ENCODE measurements around the gene HS2ST1. TPM values are rescaled to one million over a fixed set of nuclear protein-coding genes. Genes with fewer than 3 reads are reported as not detected.
"Not testable (repeated sequence)": the region's sequence is repeated elsewhere in the genome, so short reads cannot be mapped to it uniquely, and the experiment has no call there.

Gene HS2ST1
- total RNA-seq, 4 donors from 2014 or later: 6.3 to 11.7 (median 10.3) TPM

- no peak for TF ChIP-seq POLR2A (IDR thresholded peaks at IDR 0.05)
- no peak for TF ChIP-seq POLR2AphosphoS5 (IDR thresholded peaks at IDR 0.05)
- no peak for TF ChIP-seq EP300 (IDR thresholded peaks at IDR 0.05)
- no peak for TF ChIP-seq CTCF (IDR thresholded peaks at IDR 0.05)
- peaks cover 2% of the 10 kb centered on the region for H3K4me1 ChIP-seq
- no peaks in the 10 kb centered on the region for H3K9me3 ChIP-seq
- H3K27me3 ChIP-seq: no peaks in the 10 kb centered on the region
- no peaks in the 10 kb centered on the region for H3K36me3 ChIP-seq
- no peak for DNase-seq (ENCODE audit: low spot score in 2 of 2)
- H3K4me3 ChIP-seq: no peak overlapping the region
- H3K27ac ChIP-seq: no peak overlapping the region
Measured at GRCh38 chr1:86976664-86977063, 62.2 kb downstream of the HS2ST1 start.

GRCh38 chr1:86981482-86982213 lies 67.2 kb downstream of the HS2ST1 start:
- TF ChIP-seq POLR2A (IDR thresholded peaks at IDR 0.05) (no peak), POLR2AphosphoS5 (IDR thresholded peaks at IDR 0.05) (no peak), CTCF (IDR thresholded peaks at IDR 0.05) (no peak), EP300 (IDR thresholded peaks at IDR 0.05) (no peak)
- WGBS: 88% methylated on average over 4 of the region's 7 CpGs

GRCh38 chr1:86983677-86984076 lies 69.2 kb downstream of the HS2ST1 start:
- H3K9me3 ChIP-seq, H3K27me3 ChIP-seq, H3K36me3 ChIP-seq: not testable (repeated sequence)

More at GRCh38 chr1:86981482-86982213, 67.2 kb downstream of the HS2ST1 start:
- Histone ChIP-seq H3K27me3 (no peaks in the 10 kb centered on the region), H3K9me3 (no peaks in the 10 kb centered on the region), H3K27ac (no peak overlapping the region), H3K4me1 (no peaks in the 10 kb centered on the region), H3K4me3 (no peak overlapping the region), H3K36me3 (no peaks in the 10 kb centered on the region)
- no peak for DNase-seq (ENCODE audit: low spot score in 2 of 2)

GRCh38 chr1:86987446-86987845 lies 73.0 kb downstream of the HS2ST1 start:
- DNase-seq (ENCODE audit: low spot score in 2 of 2): no peak
- Histone ChIP-seq H3K27me3 (no peaks in the 10 kb centered on the region), H3K4me1 (no peaks in the 10 kb centered on the region), H3K9me3 (no peaks in the 10 kb centered on the region), H3K27ac (no peak overlapping the region), H3K36me3 (no peaks in the 10 kb centered on the region), H3K4me3 (no peak overlapping the region)
- no peak for TF ChIP-seq POLR2A (IDR thresholded peaks at IDR 0.05)

More at GRCh38 chr1:86983677-86984076, 69.2 kb downstream of the HS2ST1 start:
- not testable (repeated sequence) for DNase-seq (ENCODE audit: low spot score in 2 of 2); H3K4me3 ChIP-seq; H3K4me1 ChIP-seq; H3K27ac ChIP-seq
- 93% methylated on average over 12 of the region's 12 CpGs for WGBS

- TF ChIP-seq POLR2AphosphoS5 (IDR thresholded peaks at IDR 0.05): no peak
- no peak for TF ChIP-seq POLR2A (IDR thresholded peaks at IDR 0.05)
- TF ChIP-seq EP300 (IDR thresholded peaks at IDR 0.05): no peak
- TF ChIP-seq CTCF (IDR thresholded peaks at IDR 0.05): no peak
- peaks cover 3% of the 10 kb centered on the region for H3K4me1 ChIP-seq
- no peak overlapping the region for H3K4me3 ChIP-seq
- no peak overlapping the region for H3K27ac ChIP-seq
- DNase-seq (ENCODE audit: low spot score in 2 of 2): no peak
- H3K9me3 ChIP-seq: no peaks in the 10 kb centered on the region
- WGBS: 96% methylated on average over 7 of the region's 7 CpGs
- no peaks in the 10 kb centered on the region for H3K27me3 ChIP-seq
- no peaks in the 10 kb centered on the region for H3K36me3 ChIP-seq
Measured at GRCh38 chr1:86988835-86989234, 74.4 kb downstream of the HS2ST1 start.

- H3K27ac ChIP-seq; DNase-seq (ENCODE audit: low spot score in 2 of 2); H3K27me3 ChIP-seq; H3K36me3 ChIP-seq; H3K4me1 ChIP-seq; H3K4me3 ChIP-seq; H3K9me3 ChIP-seq: not testable (repeated sequence)
- 66% methylated on average over 3 of the region's 3 CpGs for WGBS
Measured at GRCh38 chr1:86989690-86990089, 75.3 kb downstream of the HS2ST1 start.

- DNase-seq (ENCODE audit: low spot score in 2 of 2): no peak
- TF ChIP-seq EP300 (IDR thresholded peaks at IDR 0.05) (no peak), POLR2A (IDR thresholded peaks at IDR 0.05) (no peak)
- Histone ChIP-seq H3K4me1 (peaks cover 3% of the 10 kb centered on the region), H3K4me3 (no peak overlapping the region), H3K27ac (no peak overlapping the region), H3K27me3 (no peaks in the 10 kb centered on the region), H3K36me3 (no peaks in the 10 kb centered on the region), H3K9me3 (no peaks in the 10 kb centered on the region)
- 100% methylated on average over 1 of the region's 2 CpGs for WGBS
Measured at GRCh38 chr1:86990826-86991225, 76.4 kb downstream of the HS2ST1 start.
